OCI-LY1 (cell line): ENCODE data around the gene ARHGEF19.

ENCODE experiments used
- H2AFZ ChIP-seq: fragments of 200-600 bp; sonication (generic), shearing (Covaris generic); 2 replicates; pipeline ENCODE4 v1.6.0; 2014; ENCODE audit warnings: antibody characterized with exemption, mild to moderate bottlenecking, low read length
- H3F3A ChIP-seq: fragments of 200-600 bp; sonication (generic), shearing (Covaris generic); 2 replicates; pipeline ENCODE4 v1.6.0; 2014; ENCODE audit warnings: mild to moderate bottlenecking, antibody characterized with exemption, low read length, moderate library complexity; ENCODE audit not compliant: insufficient read depth
- H3K27ac ChIP-seq: fragments of 200-600 bp; sonication (generic); 2 replicates; pipeline ENCODE4 v1.5.1; 2014; ENCODE audit warnings: low read length, mixed run types, mild to moderate bottlenecking, low read depth; ENCODE audit not compliant: poor library complexity, severe bottlenecking
- H3K27me3 ChIP-seq: fragments of 200-600 bp; sonication (generic); 2 replicates; pipeline ENCODE4 v1.6.0; 2014; ENCODE audit warnings: antibody characterized with exemption, mild to moderate bottlenecking, low read length, moderate library complexity; ENCODE audit not compliant: insufficient read depth
- H3K36me3 ChIP-seq: fragments of 200-600 bp; sonication (generic); 2 replicates; pipeline ENCODE4 v1.6.1; 2014; ENCODE audit warnings: mild to moderate bottlenecking, antibody characterized with exemption, low read length, moderate library complexity, mixed read lengths; ENCODE audit not compliant: insufficient read depth
- H3K4me1 ChIP-seq: fragments of 200-600 bp; sonication (generic); 2 replicates; pipeline ENCODE4 v1.5.1; 2014; ENCODE audit warnings: mild to moderate bottlenecking, low read length, moderate library complexity; ENCODE audit not compliant: insufficient read depth, severe bottlenecking
- H3K4me2 ChIP-seq: fragments of 200-600 bp; sonication (generic), shearing (Covaris generic); 2 replicates; pipeline ENCODE4 v1.6.1; 2014; ENCODE audit warnings: low read length
- H3K4me3 ChIP-seq: fragments of 200-600 bp; sonication (generic); 2 replicates; pipeline ENCODE4 v1.5.1; 2014; ENCODE audit warnings: low read length, low read depth, mild to moderate bottlenecking, mixed read lengths; ENCODE audit not compliant: poor library complexity, severe bottlenecking
- H3K79me2 ChIP-seq: fragments of 200-600 bp; shearing (Covaris generic); 2 replicates; pipeline ENCODE4 v1.6.1; 2016; ENCODE audit warnings: mixed run types, low read length, mixed read lengths; ENCODE audit not compliant: insufficient read depth
- H3K9ac ChIP-seq: fragments of 200-600 bp; sonication (generic), shearing (Covaris generic); 2 replicates; pipeline ENCODE4 v1.6.1; 2014; ENCODE audit warnings: mild to moderate bottlenecking, low read length, mixed read lengths
- H3K9me2 ChIP-seq: fragments of 200-600 bp; sonication (generic), shearing (Covaris generic); 2 replicates; pipeline ENCODE4 v1.6.1; 2014; ENCODE audit warnings: low read depth, mild to moderate bottlenecking, low read length, mixed read lengths
- H3K9me3 ChIP-seq: fragments of 200-600 bp; shearing (Covaris generic); 2 replicates; pipeline ENCODE4 v1.6.1; 2014; ENCODE audit warnings: low read length, mixed read lengths
- H4K20me1 ChIP-seq: fragments of 200-600 bp; sonication (generic), shearing (Covaris generic); 2 replicates; pipeline ENCODE4 v1.6.0; 2016; ENCODE audit warnings: mild to moderate bottlenecking, low read length; ENCODE audit not compliant: insufficient read depth
- EZH2 ChIP-seq: fragments of 200-600 bp; sonication (generic), shearing (Covaris generic); IDR thresholded peaks from 2 replicates; pipeline ENCODE4 v1.8.0; 2017; ENCODE audit warnings: borderline replicate concordance, mixed run types, mild to moderate bottlenecking, antibody characterized with exemption, low read length, moderate library complexity, mixed read lengths
- TF ChIP-seq, protein P1 (sequence below): fragments of 200-600 bp; sonication (generic), shearing (Covaris generic); IDR thresholded peaks from 2 replicates; pipeline ENCODE4 v1.5.1; 2017; ENCODE audit warnings: mild to moderate bottlenecking, antibody characterized with exemption, low read length, moderate library complexity, mixed read lengths

The ARHGEF19 gene

DNA sequence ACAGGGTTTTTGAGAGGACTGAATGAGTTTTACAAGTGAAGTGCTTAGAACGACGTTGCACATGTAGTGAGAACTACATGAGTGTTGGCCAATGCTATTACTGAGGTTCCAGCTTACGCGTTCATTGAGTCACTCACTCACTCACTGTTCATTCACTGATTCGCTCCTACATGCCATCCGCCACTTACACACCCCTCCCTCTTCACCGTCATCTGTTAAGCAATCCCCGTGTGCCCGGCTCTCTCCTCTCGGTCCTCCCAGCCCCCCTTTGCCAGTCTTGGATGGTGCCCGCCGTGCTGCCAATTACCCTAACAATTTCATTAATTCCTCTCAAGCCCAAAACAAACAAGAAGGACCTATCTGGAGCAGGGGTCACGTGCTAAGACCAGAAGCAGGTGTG is 29.3 kb downstream of the ARHGEF19 start:
- Histone ChIP-seq H3K9me2 (no peaks in the 10 kb centered on the region), H3K4me1 (no peaks in the 10 kb centered on the region), H3K9ac (no peak overlapping the region), H3K4me2 (no peak overlapping the region), H4K20me1 (no peaks in the 10 kb centered on the region), H3K27me3 (peaks cover 3% of the 10 kb centered on the region; the same call in 1 of the 2 replicates), H3K79me2 (no peaks in the 10 kb centered on the region), H3K9me3 (no peaks in the 10 kb centered on the region), H3K27ac (no peak overlapping the region), H3K4me3 (no peak overlapping the region), H3K36me3 (no peaks in the 10 kb centered on the region), H2AFZ (no peak overlapping the region), H3F3A (no peaks in the 10 kb centered on the region)
- TF ChIP-seq, protein P1, sequence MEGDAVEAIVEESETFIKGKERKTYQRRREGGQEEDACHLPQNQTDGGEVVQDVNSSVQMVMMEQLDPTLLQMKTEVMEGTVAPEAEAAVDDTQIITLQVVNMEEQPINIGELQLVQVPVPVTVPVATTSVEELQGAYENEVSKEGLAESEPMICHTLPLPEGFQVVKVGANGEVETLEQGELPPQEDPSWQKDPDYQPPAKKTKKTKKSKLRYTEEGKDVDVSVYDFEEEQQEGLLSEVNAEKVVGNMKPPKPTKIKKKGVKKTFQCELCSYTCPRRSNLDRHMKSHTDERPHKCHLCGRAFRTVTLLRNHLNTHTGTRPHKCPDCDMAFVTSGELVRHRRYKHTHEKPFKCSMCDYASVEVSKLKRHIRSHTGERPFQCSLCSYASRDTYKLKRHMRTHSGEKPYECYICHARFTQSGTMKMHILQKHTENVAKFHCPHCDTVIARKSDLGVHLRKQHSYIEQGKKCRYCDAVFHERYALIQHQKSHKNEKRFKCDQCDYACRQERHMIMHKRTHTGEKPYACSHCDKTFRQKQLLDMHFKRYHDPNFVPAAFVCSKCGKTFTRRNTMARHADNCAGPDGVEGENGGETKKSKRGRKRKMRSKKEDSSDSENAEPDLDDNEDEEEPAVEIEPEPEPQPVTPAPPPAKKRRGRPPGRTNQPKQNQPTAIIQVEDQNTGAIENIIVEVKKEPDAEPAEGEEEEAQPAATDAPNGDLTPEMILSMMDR, result no peak
- TF ChIP-seq EZH2, result no peak

DNA sequence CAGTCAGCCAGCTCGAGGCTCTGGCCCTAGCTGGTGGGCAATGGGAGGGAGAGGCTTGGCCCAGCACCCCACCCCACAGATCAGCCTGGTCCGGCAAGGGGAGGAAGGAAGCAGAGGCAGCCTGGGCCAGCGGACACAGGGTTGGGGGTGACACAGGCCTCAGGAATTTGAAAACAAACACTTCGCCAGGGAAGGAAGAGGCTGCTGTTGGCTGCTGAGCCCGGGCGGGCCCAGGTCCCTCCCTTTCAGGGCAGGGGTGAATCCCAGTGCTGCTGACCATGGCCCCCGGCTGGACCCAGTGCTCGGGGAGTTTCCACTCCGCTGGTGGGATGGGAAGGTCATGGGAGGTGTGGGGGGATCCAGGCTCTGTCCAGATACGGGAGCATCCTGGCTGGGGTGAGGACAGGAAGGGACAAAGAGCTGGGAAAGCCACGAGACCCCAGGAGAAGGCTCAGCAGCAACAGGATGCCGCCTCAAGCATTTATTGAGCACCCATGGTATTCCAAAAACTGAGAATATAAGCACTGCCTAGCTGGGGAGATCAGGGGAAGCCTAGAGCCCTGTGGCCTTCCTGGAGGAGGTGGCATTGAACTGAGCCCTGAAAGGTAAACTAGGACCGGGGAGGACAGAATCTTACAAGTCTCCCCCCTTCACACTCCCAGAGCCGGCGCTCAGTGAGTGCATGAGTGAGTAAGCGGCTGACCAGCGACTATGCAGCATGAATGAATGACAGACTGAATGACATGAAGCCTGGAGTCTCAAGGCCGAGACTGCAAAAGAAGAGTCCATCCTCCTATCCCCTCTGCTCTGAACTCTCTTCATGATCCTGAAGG is 30.3 kb downstream of the ARHGEF19 start:
- Histone ChIP-seq H3K4me2 (no peak overlapping the region), H3K9me2 (no peaks in the 10 kb centered on the region), H3K36me3 (no peaks in the 10 kb centered on the region), H3K4me1 (no peaks in the 10 kb centered on the region), H3K4me3 (no peak overlapping the region), H3K27ac (no peak overlapping the region), H3K27me3 (peaks cover 3% of the 10 kb centered on the region; the same call in 1 of the 2 replicates), H4K20me1 (no peaks in the 10 kb centered on the region), H3F3A (no peaks in the 10 kb centered on the region), H2AFZ (no peak overlapping the region), H3K9ac (no peak overlapping the region), H3K79me2 (no peaks in the 10 kb centered on the region), H3K9me3 (no peaks in the 10 kb centered on the region)
- TF ChIP-seq, protein P1, result no peak

DNA sequence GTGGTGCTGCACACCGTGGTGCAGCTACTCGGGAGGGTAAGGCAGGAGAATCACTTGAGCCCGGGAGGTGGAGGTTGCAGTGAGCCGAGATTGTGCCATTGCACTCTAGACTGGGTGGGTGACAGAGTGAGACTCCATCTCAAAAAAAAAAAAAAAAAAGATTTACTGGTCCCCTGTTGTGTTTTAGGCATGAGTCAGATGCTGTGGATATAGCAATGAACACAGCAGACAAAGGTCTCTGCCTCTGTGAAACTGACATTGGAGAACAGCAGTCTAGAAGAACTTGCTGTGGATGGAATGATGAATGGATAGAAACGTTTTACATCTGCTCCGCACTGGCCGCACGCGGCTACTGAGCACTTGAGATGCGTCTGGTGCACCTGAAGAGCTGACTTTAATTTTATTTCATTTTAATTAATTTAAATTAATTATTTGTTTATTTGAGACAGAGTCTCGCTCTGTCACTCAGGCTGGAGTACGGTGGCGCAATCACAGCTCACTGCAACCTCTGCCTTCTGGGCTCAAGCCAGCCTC is 32.1 kb downstream of the ARHGEF19 start:
- Histone ChIP-seq H3K9me2 (no peaks in the 10 kb centered on the region), H3K4me2 (no peak overlapping the region), H3K27me3 (peaks cover 3% of the 10 kb centered on the region; the same call in 1 of the 2 replicates), H3K27ac (no peak overlapping the region), H3K4me1 (peaks cover 12% of the 10 kb centered on the region), H3F3A (no peaks in the 10 kb centered on the region), H2AFZ (no peak overlapping the region), H3K36me3 (no peaks in the 10 kb centered on the region), H3K9me3 (no peaks in the 10 kb centered on the region), H3K4me3 (no peak overlapping the region), H3K9ac (no peak overlapping the region), H4K20me1 (no peaks in the 10 kb centered on the region), H3K79me2 (no peaks in the 10 kb centered on the region)
- no peak for TF ChIP-seq EZH2
- TF ChIP-seq, protein P1, result no peak
